Measurements from ENCODE around the gene RBMS3.

The RBMS3 gene

DNA sequence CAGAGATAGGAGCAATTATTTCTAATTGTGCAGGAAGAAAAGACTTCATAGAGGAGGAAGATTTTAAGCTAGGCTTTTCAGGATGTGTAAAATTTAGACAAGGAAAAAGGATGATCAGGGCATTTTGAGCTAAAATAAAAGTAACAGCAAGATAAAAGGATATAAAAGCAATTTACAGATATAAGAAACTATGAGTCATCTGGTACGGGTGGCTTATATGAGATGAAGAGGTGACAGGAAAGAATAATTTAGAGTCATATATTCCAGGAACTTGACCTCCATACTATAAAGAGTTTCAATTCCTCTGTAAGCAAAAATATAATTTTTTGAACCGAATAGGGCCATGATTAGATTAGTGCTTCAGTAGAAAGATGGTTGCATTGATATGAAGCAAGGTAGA lies 273.7 kb downstream of the RBMS3 start:
- no peaks in the 10 kb centered on the region for H3K36me3 ChIP-seq (ENCODE audit: control insufficient read depth, insufficient read depth, low read length)
- no peaks in the 10 kb centered on the region for H3K27me3 ChIP-seq (ENCODE audit: control insufficient read depth, insufficient read depth, low read length)
- no peak overlapping the region for H3K27ac ChIP-seq (ENCODE audit: low read depth, low read length)
- H3K4me1 ChIP-seq (ENCODE audit: control insufficient read depth, insufficient read depth, low read length): peaks cover 8% of the 10 kb centered on the region; the same call in 1 of the 2 replicates
- H3K4me3 ChIP-seq (ENCODE audit: low read depth, low read length): no peak overlapping the region
- H3K9me3 ChIP-seq (ENCODE audit: control insufficient read depth, insufficient read depth, low read depth, low read length): no peaks in the 10 kb centered on the region
- H3K9ac ChIP-seq (ENCODE audit: low read length): no peak overlapping the region

DNA sequence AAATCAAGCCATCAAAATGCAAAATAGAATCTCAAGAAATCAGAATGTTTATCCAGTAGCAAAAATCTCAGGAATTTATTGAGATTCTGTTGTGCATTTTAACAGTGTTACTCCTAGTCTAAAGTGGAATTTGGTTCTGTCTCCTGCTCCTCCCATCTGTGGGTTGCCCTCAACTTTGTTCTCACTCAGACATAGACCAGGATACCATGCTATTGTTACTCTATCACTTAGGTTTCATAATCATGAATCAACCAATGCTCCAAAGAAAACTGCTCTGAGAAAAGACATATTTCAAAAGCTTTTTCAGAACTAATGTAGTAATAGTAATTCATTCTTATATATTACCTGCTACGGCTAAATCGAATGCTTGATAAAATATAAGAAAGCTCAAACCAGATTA lies 274.7 kb downstream of the RBMS3 start:
- H3K9me3 ChIP-seq (ENCODE audit: control insufficient read depth, insufficient read depth, low read depth, low read length): no peaks in the 10 kb centered on the region
- no peak overlapping the region for H3K27ac ChIP-seq (ENCODE audit: low read depth, low read length)
- no peaks in the 10 kb centered on the region for H3K27me3 ChIP-seq (ENCODE audit: control insufficient read depth, insufficient read depth, low read length)
- H3K36me3 ChIP-seq (ENCODE audit: control insufficient read depth, insufficient read depth, low read length): no peaks in the 10 kb centered on the region
- H3K4me1 ChIP-seq (ENCODE audit: control insufficient read depth, insufficient read depth, low read length): peaks cover 8% of the 10 kb centered on the region; the same call in 1 of the 2 replicates
- no peak overlapping the region for H3K9ac ChIP-seq (ENCODE audit: low read length)
- no peak overlapping the region for H3K4me3 ChIP-seq (ENCODE audit: low read depth, low read length)

DNA sequence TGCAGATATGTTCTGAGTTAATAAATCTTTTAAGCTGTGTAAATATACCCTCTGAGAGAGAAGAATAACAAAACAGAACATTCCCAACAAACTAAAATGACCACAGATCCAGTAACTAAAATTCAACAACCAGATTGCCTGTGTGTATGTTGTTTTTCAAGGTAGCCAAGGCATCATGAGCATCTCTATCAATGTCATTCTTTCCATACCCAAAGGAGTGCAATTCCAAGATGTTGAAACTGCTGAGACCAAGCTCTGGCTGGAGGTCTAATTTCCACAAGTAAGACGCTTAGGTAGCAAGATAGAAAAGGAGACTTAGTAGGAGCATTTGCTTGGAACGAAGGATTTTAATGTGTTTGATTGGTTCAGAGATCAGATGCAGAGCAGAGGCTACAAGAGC lies 276.3 kb downstream of the RBMS3 start:
- no peaks in the 10 kb centered on the region for H3K27me3 ChIP-seq (ENCODE audit: control insufficient read depth, insufficient read depth, low read length)
- H3K9me3 ChIP-seq (ENCODE audit: control insufficient read depth, insufficient read depth, low read depth, low read length): no peaks in the 10 kb centered on the region
- peaks cover 8% of the 10 kb centered on the region; the same call in 1 of the 2 replicates for H3K4me1 ChIP-seq (ENCODE audit: control insufficient read depth, insufficient read depth, low read length)
- no peak overlapping the region for H3K4me3 ChIP-seq (ENCODE audit: low read depth, low read length)
- no peak overlapping the region for H3K9ac ChIP-seq (ENCODE audit: low read length)
- H3K27ac ChIP-seq (ENCODE audit: low read depth, low read length): no peak overlapping the region; the same call in 1 of the 2 replicates
- H3K36me3 ChIP-seq (ENCODE audit: control insufficient read depth, insufficient read depth, low read length): no peaks in the 10 kb centered on the region

DNA sequence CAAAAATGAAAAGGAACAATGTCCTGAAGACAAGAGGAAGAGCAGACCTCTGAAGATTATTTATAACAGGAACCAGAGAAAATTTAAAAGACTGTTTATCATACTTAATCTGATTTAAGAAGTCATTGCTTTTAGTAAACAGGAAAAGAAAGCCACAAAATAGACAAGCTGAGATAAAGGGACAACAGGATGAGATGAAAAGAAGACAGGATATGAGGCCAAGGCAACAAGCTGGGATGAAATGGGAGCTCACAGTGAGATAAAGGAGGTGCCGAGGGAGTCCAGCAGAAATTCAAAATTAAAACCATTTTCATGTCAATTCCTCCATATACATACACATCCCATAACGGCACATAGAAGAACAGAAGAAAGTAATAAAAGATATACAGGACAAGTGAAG lies 277.0 kb downstream of the RBMS3 start:
- H3K36me3 ChIP-seq (ENCODE audit: control insufficient read depth, insufficient read depth, low read length): no peaks in the 10 kb centered on the region
- H3K9me3 ChIP-seq (ENCODE audit: control insufficient read depth, insufficient read depth, low read depth, low read length): no peaks in the 10 kb centered on the region
- no peaks in the 10 kb centered on the region for H3K27me3 ChIP-seq (ENCODE audit: control insufficient read depth, insufficient read depth, low read length)
- peaks cover 8% of the 10 kb centered on the region; the same call in 1 of the 2 replicates for H3K4me1 ChIP-seq (ENCODE audit: control insufficient read depth, insufficient read depth, low read length)
- no peak overlapping the region for H3K4me3 ChIP-seq (ENCODE audit: low read depth, low read length)
- no peak overlapping the region; the same call in 1 of the 2 replicates for H3K27ac ChIP-seq (ENCODE audit: low read depth, low read length)
- no peak overlapping the region for H3K9ac ChIP-seq (ENCODE audit: low read length)

DNA sequence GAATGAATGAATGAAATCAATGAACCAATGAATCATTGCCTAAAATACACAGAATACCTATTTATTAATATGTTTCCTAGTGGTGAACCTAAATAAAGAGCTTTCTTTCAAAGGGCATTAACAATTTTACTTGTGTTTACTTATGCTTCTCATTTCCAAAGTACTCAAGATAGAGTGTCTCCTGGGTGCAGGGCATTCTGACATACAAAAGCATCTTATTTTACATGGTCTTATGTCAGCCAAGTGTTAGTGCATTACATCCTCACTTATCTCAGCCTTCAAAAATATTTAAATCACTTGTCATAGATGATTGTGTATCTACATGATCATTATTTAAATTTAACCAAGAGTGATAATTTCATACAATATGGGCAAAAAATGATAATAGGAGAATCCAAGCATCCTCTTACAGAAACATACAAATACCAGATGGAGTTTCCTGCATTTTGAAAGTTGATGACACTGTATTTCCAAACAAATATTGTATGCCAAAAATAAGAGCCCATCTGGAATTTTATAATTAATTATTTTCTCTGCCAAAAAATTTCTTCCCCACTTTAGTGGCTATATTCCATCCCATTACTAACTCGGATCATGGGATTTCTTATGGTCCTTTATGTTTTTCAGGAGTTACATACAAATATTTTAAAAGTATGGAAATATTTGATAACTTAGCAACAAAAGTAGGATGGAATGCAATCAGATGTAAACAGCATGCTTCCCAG lies 279.0 kb downstream of the RBMS3 start:
- Histone ChIP-seq H3K9me3 (ENCODE audit: control insufficient read depth, insufficient read depth, low read depth, low read length) (no peaks in the 10 kb centered on the region), H3K36me3 (ENCODE audit: control insufficient read depth, insufficient read depth, low read length) (no peaks in the 10 kb centered on the region), H3K9ac (ENCODE audit: low read length) (no peak overlapping the region), H3K27me3 (ENCODE audit: control insufficient read depth, insufficient read depth, low read length) (no peaks in the 10 kb centered on the region), H3K27ac (ENCODE audit: low read depth, low read length) (no peak overlapping the region), H3K4me1 (ENCODE audit: control insufficient read depth, insufficient read depth, low read length) (peaks cover 8% of the 10 kb centered on the region; the same call in 1 of the 2 replicates), H3K4me3 (ENCODE audit: low read depth, low read length) (no peak overlapping the region)

DNA sequence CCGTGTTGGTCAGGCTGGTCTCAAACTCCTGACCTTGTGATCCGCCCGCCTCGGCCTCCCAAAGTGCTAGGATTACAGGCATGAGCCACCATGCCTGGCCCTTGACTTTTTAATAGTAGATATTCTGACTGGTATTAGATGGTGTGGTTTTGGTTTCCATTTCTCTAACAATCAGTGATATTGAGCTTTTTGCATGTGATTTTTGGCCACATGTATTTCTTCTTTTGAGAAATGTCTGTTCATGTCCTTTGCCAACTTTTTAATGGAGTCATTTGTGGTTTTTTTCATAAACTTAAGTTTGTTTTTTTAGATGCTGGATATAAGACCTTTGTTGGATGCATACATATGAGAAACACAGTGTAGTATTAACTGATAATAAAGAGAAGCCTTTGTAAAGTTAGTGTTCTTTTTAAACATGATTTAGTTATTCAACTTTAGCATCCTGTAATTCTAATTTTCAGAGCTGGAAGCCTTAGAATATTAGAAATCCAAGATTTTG lies 280.8 kb downstream of the RBMS3 start:
- H3K27ac ChIP-seq (ENCODE audit: low read depth, low read length): no peak overlapping the region

DNA sequence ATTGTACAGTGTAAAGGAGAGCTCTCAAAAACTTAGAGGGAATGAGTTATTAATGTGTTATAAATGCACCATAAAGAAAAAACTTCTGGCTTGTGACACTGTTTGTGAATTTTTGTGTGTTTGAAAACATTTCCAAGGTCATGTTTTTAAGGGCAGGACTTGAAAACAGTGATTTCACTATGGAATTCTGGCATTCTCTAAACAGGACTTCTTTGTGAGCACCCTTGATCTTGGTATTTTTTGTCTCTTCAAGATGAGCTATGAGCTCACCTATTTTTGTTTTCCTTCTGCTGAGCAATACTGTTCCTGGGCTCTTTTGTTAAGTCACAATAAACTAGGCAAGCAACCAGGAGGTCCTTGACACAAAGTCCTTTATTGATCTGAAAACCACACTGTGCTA lies 284.4 kb downstream of the RBMS3 start:
- H3K9ac ChIP-seq (ENCODE audit: low read length): no peak overlapping the region
- no peaks in the 10 kb centered on the region for H3K36me3 ChIP-seq (ENCODE audit: control insufficient read depth, insufficient read depth, low read length)
- no peak overlapping the region for H3K4me3 ChIP-seq (ENCODE audit: low read depth, low read length)
- no peaks in the 10 kb centered on the region for H3K9me3 ChIP-seq (ENCODE audit: control insufficient read depth, insufficient read depth, low read depth, low read length)
- no peak overlapping the region for H3K27ac ChIP-seq (ENCODE audit: low read depth, low read length)
- H3K4me1 ChIP-seq (ENCODE audit: control insufficient read depth, insufficient read depth, low read length): no peaks in the 10 kb centered on the region
- no peaks in the 10 kb centered on the region for H3K27me3 ChIP-seq (ENCODE audit: control insufficient read depth, insufficient read depth, low read length)

More for the DNA sequence above, 280.8 kb downstream of the RBMS3 start:
- H3K9me3 ChIP-seq (ENCODE audit: control insufficient read depth, insufficient read depth, low read depth, low read length): no peaks in the 10 kb centered on the region
- no peak overlapping the region for H3K9ac ChIP-seq (ENCODE audit: low read length)
- no peaks in the 10 kb centered on the region for H3K36me3 ChIP-seq (ENCODE audit: control insufficient read depth, insufficient read depth, low read length)
- no peaks in the 10 kb centered on the region for H3K27me3 ChIP-seq (ENCODE audit: control insufficient read depth, insufficient read depth, low read length)
- peaks cover 8% of the 10 kb centered on the region; the same call in 1 of the 2 replicates for H3K4me1 ChIP-seq (ENCODE audit: control insufficient read depth, insufficient read depth, low read length)
- no peak overlapping the region for H3K4me3 ChIP-seq (ENCODE audit: low read depth, low read length)

DNA sequence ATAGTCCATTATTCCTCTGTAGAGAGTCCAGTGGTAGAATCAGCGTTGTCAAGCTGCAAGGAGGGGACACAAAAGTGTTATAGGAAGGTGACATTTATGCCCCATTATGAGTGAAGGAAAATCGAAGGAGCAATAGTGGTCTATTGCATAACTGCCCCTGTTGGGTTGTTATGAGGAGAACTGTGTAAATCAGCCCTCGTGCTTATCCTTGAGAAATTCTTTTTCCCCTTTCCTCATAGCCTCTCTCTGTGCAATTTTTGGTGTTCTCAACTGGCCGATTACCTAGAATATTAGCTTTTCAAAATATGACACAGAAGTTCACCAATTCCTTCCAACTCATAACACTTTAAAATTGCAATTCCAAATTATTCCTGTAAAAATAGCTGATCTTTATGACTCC lies 286.6 kb downstream of the RBMS3 start:
- Histone ChIP-seq H3K4me3 (ENCODE audit: low read depth, low read length) (no peak overlapping the region), H3K9ac (ENCODE audit: low read length) (no peak overlapping the region), H3K27me3 (ENCODE audit: control insufficient read depth, insufficient read depth, low read length) (no peaks in the 10 kb centered on the region), H3K4me1 (ENCODE audit: control insufficient read depth, insufficient read depth, low read length) (no peaks in the 10 kb centered on the region), H3K9me3 (ENCODE audit: control insufficient read depth, insufficient read depth, low read depth, low read length) (no peaks in the 10 kb centered on the region), H3K27ac (ENCODE audit: low read depth, low read length) (no peak overlapping the region), H3K36me3 (ENCODE audit: control insufficient read depth, insufficient read depth, low read length) (no peaks in the 10 kb centered on the region)

DNA sequence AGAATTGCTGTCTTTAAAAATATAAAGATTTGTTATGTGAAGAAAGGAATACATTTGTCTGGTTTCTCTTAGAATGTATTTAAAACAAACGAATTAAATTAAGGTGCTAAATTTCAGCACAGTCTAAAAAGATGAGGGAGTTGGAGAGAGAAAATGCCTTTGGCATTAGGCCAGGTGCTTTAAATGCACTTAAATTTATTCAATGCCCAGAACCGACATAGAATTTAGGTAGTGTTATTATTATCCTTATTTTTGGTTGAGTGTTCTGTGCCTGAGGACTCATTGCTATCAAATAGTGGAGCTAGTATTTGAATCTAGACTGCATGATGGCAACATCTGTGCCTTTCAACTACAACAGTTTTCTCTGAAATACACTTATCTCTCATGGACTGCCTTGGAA lies 287.5 kb downstream of the RBMS3 start:
- Histone ChIP-seq H3K9ac (ENCODE audit: low read length) (no peak overlapping the region), H3K27me3 (ENCODE audit: control insufficient read depth, insufficient read depth, low read length) (no peaks in the 10 kb centered on the region), H3K9me3 (ENCODE audit: control insufficient read depth, insufficient read depth, low read depth, low read length) (no peaks in the 10 kb centered on the region)

DNA sequence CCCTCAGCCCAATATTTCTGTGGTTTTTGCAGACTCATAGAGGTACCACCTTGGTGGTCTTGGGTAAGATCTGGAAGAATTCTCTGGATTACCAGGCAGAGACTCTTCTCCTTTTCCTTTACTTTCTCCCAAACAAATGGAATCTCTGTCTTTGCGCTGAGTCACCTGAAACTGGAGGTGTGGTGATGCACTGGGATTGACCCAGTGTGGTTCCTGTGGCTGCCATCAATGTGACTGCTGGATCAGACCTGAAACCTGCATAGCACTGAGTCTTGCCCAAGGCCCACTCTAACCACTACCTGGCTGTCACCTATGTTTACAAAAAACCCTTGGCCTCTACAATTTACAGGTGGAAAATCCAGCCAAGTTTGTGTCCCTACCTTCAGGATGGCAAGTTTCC lies 295.3 kb downstream of the RBMS3 start:
- Histone ChIP-seq H3K4me1 (ENCODE audit: control insufficient read depth, insufficient read depth, low read length) (no peaks in the 10 kb centered on the region), H3K27me3 (ENCODE audit: control insufficient read depth, insufficient read depth, low read length) (no peaks in the 10 kb centered on the region), H3K4me3 (ENCODE audit: low read depth, low read length) (no peak overlapping the region), H3K9me3 (ENCODE audit: control insufficient read depth, insufficient read depth, low read depth, low read length) (no peaks in the 10 kb centered on the region), H3K36me3 (ENCODE audit: control insufficient read depth, insufficient read depth, low read length) (no peaks in the 10 kb centered on the region), H3K27ac (ENCODE audit: low read depth, low read length) (no peak overlapping the region), H3K9ac (ENCODE audit: low read length) (no peak overlapping the region)

More for the DNA sequence above, 287.5 kb downstream of the RBMS3 start:
- no peaks in the 10 kb centered on the region for H3K4me1 ChIP-seq (ENCODE audit: control insufficient read depth, insufficient read depth, low read length)
- no peaks in the 10 kb centered on the region for H3K36me3 ChIP-seq (ENCODE audit: control insufficient read depth, insufficient read depth, low read length)
- no peak overlapping the region for H3K27ac ChIP-seq (ENCODE audit: low read depth, low read length)
- H3K4me3 ChIP-seq (ENCODE audit: low read depth, low read length): no peak overlapping the region

DNA sequence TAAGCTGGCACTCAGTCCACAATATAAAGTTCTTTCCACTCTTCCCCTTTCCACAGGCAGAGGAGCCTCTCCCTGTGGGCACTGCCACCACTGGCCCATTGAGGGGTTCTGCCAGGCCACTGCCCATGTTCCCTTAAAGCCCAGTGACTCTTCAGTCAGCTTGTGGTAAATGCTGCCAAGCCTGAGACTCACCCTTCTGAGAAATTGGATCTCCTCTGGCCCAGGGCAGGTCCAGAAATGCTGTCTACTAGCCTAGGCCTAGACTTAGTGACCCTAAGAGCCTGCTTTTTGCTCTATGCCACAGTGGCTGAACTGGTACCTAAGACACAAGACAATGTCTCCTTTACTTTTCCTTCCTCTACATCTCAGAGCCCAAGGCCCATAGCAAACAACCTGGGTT lies 295.8 kb downstream of the RBMS3 start:
- Histone ChIP-seq H3K27ac (ENCODE audit: low read depth, low read length) (no peak overlapping the region), H3K36me3 (ENCODE audit: control insufficient read depth, insufficient read depth, low read length) (no peaks in the 10 kb centered on the region), H3K27me3 (ENCODE audit: control insufficient read depth, insufficient read depth, low read length) (no peaks in the 10 kb centered on the region), H3K9ac (ENCODE audit: low read length) (no peak overlapping the region), H3K4me1 (ENCODE audit: control insufficient read depth, insufficient read depth, low read length) (no peaks in the 10 kb centered on the region), H3K4me3 (ENCODE audit: low read depth, low read length) (no peak overlapping the region), H3K9me3 (ENCODE audit: control insufficient read depth, insufficient read depth, low read depth, low read length) (no peaks in the 10 kb centered on the region)
